Measurements from ENCODE around the gene CRB3. TPM values are rescaled to one million over a fixed set of nuclear protein-coding genes. Genes with fewer than 3 reads are reported as not detected.

The CRB3 gene
- total RNA-seq, 1 donor from 2014 or later, result not detected

DNA sequence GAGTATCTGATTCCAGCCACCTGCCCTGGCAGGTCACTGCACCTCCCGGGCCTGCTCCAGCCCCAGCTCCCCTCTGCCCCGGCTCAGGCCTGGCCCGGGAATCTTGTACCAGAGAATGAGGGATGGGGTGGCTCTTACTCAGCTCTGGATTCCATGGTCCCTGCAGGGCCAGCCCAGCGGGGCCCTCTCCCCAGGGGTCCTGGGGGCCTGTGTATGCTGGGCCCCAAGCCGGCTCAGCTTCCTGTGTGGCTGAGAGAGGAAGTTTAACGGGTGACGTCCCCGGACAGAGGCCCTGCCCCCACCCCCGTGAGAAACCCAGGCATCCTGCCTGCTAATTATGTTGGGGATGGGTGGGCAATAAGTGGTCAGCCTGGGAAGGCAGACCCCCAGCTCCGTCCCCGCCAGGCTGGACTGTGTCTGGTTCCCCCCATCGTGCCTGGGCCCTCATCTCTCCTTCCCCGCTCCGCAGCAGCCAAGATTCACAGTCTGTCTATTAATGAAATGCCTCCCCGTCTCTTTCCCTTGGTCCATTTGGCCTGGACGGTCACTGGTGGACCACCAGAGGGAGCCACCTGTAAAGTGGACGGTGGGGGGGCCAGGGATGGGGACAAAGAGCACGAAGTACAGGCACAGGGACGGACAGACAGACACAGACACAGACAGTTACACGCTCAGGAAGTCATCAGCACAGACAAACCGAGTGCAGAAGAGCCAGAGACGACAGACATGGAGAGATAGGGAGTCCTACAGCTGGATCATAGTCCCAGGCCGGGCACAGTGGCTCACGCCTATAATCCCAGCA, 17.7 kb downstream of the CRB3 start, which contains the start of gene DENND1C:
Gene DENND1C (minus strand): TSS at position 247 of the 802 bp plus-strand sequence. CDS start 92 bp downstream, at position 155.
- DNase-seq (ENCODE audit: missing footprints) (peak; percentile 75), ATAC-seq (peak; percentile 54)
- intact Hi-C loops (cut with DNase I), result no loop called here

DNA sequence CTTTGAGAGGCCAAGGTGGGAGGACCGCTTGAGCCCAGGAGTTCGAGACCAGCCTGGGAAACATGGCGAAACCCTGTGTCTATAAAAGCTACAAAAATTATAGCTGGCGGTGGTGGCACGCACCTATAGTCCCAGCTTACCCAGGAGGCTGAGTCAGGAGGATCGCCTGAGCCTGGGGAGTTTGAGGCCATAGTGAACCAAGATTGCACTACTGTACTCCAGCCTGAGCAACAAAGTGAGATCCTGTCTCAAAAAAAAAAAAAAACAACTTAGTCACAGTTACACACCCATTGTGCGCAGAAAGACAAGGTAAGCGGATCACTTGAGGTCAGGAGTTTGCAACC, 18.2 kb downstream of the CRB3 start:
- no peak for ATAC-seq
- DNase-seq (ENCODE audit: missing footprints), result no peak
- intact Hi-C loops (cut with DNase I), result no loop called here

DNA sequence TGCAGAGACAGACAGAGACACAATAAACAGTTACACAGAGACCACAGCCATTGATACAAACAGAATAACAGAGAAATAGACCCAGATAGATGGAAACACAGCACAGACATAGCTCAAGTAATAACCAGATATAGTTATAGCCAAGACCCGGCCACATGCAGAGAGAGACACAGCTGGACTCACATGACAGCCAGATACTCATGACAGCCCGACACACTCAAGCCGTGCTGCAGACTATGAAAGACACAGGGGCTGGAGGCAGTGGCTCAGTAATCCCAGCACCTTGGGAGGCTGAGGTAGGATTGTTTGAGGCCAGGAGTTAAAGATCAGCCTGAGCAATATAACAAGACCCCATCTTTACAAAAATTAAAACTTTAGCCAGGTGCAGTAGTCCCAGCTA, 19.2 kb downstream of the CRB3 start:
- ATAC-seq (no peak), DNase-seq (ENCODE audit: missing footprints) (no peak)
- intact Hi-C loops (cut with DNase I), result no loop called here

DNA sequence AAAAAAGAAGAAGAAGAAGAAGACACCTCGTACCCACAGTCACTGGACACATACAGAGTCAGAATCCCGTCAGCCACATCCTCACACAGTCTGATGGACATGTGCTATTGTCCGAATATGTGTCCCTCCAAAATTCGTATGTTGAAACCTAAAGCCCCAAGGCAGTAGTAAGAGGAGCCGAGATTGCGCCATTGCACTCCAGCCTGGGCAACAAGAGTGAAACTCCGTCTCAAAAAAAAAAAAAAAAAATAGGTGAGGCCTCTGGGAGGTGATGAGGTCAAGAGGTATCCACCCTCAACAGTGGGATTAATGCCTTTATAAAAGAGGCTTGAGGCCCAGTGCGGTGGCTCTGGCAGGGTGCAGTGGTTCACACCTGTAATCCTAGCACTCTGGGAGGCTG, 20.2 kb downstream of the CRB3 start:
- intact Hi-C loops (cut with DNase I), result no loop called here

DNA sequence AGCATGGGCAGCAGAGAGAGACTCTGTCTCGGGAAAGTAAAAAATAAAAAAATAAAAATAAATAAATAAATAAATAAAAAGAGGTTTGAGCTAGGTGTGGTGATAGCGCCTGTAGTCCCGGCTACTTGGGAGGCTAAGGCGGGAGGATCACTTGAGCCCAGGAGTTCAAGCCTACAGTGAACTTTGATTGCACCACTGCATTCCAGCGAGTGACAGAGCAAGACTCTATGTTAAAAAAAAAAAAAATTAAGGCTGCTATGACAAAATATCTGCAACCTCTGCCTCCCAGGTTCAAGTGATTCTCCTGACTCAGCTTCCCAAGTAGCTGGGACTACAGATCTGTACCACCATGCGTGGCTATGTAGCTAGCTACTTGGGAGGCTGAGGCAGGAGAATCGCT, 20.8 kb downstream of the CRB3 start:
- intact Hi-C loops (cut with DNase I), result no loop called here
- ATAC-seq (no peak), DNase-seq (ENCODE audit: missing footprints) (no peak)

More for the DNA sequence above, 20.2 kb downstream of the CRB3 start:
- no peak for DNase-seq (ENCODE audit: missing footprints)
- ATAC-seq, result no peak

DNA sequence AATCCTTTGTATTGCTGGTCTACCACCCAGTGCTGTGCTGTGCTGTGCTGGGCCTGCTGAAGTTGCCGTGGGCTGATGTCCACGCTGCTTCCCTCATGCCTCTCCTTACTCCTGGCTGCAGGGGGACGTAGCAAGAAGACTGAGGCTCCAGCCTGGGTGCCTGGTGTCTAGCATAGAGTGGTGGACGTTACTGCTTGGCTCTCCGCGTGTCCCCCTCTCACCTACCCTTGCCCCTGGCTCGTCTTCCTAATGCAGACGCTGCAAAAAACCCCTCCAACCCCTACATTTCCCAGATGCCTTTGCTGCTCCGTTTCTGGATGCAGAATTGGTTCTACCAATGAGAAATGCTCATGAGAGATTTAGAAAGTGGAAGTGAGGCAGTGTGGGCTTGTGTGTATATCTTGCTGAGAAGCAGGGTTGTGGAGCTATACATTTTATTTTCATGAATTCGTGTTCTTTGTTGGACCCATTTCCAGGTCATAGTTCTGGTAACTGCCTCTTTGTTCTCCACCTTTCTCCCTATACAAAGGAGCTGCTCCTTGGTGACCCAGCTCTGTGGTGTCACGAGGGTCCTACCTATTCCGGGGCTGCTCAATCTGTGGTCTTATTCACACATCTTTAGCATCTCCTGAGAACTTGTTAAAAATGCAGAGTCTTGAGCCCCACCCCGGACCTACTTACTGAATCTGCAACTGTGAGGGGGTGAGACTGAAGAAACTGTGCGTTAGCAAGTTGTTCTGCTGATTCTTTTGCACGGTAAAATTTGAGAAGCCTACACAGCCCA, 25.4 kb downstream of the CRB3 start:
- intact Hi-C loops (cut with DNase I), result no loop called here
- ATAC-seq (no peak), DNase-seq (ENCODE audit: missing footprints) (no peak)

DNA sequence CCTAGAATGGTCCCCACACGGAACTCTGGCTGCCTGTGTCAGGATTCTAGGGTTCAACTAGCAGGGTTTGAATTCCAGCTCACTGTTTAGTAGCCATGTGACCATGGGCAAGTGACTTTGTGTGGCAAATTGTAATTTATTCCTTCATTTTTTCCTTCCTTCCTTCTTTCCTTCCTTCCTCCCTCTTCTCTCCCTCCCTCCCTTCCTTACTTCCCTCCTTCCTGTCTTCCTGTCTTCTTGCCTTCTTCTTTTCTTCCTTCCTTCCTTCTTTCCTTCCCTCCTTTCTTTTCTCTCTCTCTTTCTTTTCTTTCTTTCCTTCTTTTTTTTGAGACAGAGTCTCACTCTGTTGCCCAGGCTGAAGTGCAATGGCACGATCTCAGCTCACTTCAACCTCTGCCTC, 26.1 kb downstream of the CRB3 start:
- DNase-seq (ENCODE audit: missing footprints) (no peak), ATAC-seq (no peak)
- intact Hi-C loops (cut with DNase I), result no loop called here

DNA sequence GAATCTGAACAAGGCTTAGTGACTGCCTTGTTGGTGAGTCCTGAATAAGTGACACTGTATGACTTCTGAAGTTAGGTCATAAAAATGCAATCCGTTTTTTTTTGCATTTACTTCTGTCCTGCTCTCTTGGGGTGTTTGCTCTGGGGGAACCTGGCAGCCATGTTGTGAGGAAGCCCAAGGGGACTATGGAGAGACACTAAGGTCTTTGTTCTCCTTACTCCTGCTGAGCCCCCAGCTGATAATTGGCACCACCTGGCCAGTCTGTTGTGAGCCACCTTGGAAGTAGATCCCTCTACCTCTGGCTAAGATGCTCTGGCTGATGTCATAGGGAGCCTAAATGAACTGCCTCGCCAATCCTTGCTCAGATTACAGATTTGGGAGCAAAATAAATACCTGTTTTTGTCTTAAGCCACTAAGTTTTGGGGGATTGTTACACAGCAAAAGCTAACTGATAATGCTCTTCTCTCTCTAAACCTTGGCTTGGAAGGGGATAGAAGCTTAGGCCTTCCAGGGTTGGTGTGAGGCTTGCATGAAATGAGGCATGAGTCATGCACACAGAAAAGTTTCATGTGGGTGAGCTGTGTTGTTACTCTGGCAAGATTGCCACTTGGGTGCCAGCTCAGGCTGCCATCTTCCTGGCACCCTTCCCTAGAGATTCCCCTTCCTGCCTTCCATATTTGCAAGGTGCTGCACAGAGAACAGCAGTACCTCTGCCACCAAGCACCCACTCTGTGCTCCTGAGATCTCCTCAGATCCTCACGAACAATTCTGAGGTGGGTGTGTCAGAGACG, 27.9 kb downstream of the CRB3 start:
- intact Hi-C loops (cut with DNase I), result no loop called here
- ATAC-seq, result no peak
- no peak for DNase-seq (ENCODE audit: missing footprints)

DNA sequence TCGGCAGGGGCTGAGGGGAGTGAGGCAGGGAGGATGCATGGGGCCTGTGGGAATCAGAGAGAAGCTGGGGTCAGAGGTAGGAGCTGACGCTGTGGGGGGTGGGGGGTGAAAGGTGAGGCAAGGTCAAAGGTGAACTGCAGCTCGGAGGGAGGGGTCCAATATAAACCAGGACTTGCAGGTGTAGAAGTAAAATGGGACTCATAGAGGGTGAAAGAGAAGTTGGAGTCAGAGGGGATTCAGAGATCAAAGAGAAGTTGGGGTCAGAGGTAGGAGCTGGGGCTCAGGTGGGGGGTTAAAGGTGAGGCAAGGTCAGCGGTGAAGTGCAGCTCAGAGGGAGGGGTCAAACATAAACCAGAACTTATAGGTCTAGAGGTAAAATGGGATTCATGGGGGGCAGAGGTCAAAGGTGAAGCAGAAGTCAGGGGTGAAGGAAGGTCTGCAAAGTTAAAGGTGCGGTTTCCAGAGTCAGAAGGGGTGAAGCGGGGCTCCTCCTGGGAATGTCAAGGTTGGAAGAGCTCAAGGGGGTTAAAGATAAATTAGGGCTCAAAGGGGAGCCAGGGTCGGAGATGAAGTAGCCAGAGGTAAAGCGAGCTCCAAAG, 30.5 kb downstream of the CRB3 start:
- DNase-seq (ENCODE audit: missing footprints), result no peak
- intact Hi-C loops (cut with DNase I), result no loop called here
- no peak for ATAC-seq

DNA sequence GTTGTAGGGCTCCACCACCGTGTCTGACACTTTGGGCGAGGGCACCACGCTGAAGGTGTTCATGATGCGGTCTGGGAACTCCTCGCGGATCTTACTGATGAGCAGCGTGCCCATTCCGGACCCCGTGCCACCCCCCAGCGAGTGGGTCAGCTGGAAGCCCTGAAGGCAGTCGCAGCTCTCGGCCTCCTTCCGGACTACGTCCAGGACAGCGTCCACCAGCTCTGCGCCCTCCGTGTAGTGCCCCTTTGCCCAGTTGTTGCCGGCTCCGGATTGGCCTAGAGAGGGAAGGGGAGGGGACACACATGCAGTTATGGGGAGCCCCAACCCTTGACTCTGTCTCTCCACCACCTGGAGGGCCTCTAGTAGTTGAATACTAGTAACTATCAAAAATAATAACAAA, 31.9 kb downstream of the CRB3 start:
- no peak for ATAC-seq

DNA sequence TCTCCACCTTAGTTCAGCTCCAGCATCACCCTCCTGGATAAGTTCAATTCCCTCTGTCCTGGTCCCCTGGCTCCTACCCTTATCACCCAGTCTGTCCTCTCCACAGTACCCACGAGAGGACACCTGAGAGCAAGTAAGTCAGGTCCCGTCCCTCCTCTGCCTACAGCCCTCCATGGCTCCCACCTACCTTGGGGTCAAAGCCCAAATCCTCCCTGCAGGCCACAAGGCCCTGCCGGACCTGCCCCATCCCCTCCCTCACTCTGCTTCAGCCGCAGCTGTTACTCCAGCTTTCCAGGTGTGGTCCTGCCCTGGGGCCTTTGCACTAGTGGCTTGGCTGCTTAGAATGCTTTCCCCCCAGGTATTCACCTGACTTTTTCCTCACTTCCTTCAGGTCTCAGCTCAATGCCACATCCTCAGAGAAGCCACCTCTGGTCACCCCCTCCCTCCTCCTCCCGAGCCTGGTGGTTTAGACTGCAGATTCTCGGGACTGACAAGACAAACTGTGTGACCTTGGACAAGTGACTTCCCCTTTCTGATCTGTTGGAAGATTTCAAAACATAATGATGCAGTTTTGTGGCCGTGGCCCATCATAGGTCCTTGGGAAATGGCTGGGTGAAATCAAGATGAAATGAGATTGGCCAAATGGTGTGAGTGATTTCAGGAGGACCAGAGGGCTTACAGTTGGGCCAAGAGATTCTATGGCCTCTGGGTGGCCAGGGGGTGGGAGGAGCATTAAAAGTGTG, 34.4 kb downstream of the CRB3 start:
- intact Hi-C loops (cut with DNase I), result no loop called here
- DNase-seq (ENCODE audit: missing footprints) (no peak), ATAC-seq (no peak)

More for the DNA sequence above, 31.9 kb downstream of the CRB3 start:
- intact Hi-C loops (cut with DNase I), result no loop called here
- DNase-seq (ENCODE audit: missing footprints), result no peak

DNA sequence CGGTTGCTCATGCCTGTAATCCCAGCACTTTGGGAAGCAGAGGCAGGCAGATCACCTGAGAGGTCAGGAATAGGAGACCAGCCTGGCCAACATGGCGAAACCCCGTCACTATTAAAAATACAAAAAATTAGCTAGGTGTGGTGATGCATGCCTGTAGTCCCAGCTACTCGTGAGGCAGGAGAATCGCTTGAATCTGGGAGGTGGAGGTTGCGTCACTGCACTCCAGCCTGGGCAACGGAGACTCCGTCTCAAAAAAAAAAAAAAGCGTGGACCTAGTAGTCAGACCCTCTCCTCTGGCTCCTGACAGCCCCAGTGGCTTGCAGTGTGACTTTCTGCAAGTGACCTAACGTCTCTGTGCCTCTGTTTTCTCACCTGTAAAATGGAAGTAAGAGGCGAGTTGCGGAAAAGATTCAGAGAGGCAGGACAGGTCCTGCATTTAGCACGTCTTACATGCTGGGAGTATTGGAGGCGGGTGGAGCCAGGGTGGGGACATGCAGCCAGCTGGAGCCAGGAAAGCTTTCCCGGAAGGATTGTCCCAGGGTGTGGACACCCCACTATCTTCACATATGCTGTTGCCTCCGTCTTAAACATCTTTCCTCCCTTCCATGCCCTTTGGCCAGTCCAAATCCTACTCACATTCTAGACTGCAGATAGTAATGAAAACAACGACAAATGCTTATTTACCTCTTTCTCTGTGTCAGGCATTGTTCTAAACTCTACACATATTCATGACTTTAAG, 35.1 kb downstream of the CRB3 start:
- intact Hi-C loops (cut with DNase I), result no loop called here
- ATAC-seq (no peak), DNase-seq (ENCODE audit: missing footprints) (no peak)

DNA sequence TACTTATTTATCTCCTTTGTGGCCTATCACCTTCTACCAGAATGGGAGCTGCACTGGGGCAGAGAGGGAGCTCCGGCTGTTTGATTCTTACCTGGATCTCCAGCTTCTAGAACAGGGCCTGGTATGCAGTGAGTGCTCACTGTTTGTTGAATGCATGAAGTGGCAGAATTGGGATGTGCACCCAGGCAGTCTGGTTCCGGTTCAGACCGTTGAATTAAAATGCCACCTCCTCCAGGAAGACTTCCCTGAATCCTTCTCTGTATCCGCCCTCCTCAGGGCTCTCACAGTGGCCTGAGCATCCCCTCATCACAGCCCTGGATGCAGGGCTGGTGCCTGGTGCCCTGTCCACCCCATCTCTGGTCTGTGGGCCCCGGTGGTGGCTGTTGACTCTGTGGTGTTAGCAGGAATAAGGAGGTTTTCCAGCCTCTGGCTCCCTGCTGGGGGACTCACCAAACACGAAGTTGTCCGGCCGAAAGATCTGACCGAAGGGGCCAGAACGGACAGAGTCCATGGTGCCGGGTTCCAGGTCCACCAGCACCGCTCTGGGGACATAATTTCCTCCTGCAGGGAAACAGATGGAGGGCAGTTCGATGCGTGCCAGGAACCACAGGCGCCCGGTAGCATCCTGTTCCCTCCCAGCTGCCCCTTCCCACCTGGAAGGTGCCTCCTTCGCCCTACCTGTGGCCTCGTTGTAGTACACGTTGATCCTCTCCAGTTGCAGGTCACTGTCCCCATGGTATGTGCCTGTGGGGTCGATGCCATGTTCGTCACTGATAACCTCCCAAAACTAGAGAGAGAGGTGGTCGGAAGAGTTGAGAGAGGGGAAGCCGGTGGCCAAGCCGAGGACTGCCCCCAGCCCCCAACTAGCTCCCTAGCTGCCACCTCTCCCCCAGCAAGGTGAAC, 37.0 kb downstream of the CRB3 start:
- DNase-seq (ENCODE audit: missing footprints) (no peak), ATAC-seq (no peak)
- intact Hi-C loops (cut with DNase I), result no loop called here

DNA sequence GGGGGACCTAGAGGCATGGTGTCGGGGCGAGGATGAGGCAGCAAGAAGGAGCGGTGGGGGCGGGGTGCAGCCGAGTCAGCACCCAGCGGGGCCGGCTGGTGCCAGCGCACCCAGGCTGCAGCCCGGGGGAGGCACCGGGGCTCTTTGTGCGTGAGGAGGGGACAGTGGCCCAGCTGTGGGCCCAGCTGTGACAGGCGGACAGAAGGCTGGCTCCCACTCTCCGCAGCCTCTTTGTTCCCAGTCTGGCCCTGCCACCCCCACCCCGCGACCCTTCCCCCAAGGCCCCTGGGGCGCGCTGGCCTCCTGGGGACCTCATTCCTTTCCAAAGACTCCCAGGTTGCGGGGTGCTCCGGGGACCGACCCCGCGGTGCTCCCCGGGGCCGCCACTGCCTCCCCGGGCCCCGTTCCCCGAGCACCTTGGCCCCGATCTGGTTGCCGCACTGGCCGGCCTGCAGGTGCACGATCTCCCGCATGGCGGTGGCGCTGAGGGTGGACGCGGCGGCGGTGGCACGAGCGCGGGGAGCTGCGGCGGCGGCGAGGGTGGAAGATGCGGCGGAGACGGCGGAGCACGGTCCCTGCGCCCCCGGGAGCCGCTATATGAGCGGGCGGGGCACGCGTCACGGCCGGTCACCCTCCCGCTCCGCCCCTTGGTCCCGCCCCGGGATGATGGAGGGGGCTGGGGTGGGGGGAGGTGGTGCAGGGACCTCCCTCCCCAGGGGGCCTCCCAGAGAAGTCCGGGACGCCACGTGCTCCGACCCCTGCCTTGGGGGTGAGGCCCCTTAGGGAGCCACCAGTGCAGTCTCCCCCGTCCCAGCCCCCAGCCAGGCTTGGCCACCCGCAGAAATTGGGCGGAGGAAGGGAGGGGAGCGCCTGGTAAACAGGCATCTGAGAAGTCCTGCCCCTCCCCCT, 37.9 kb downstream of the CRB3 start, which contains the start of gene TUBB4A:
Gene TUBB4A (minus strand): TSS at position 570 of the 909 bp plus-strand sequence. CDS start 97 bp downstream, at position 473.
- DNase-seq (ENCODE audit: missing footprints) (no peak), ATAC-seq (peak; percentile 73)
- intact Hi-C loops (cut with DNase I), result no loop called here

DNA sequence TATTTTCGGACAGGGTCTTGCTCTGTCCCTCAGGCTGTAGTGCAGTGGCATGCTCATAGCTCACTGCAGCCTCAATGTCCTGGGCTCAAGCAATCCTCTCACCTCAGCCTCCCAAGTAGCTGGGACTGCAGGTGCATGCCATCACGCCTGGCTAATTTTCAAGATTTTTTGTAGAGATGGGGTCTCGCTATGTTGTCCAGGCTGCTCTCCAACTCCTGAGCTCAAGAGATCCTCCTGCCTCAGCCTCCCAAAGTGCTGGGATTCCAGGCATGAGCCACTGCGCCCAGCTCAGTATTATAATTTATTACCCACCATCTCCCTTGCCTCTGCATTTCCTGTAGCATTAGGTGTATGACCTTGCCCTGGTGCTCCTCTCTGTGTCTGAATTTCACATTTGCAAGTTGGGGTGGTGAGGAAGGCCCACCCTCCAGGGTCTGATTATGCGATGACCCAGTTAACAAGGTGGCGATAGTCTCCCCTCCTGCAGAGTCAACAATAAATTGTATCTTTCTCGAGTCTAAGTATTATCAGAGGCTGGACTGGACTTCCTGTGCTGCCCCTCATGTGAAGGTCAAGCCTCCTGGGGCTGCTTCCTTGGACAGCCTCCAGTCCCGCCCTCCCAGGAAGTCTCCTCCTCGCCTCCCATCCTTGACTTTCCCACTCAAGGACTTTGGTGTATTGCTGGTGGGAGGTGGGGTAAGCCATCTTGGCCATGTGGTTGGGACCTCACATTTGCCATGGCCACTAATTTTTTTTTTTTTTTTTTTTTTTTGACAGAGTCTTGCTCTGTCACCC, 39.5 kb downstream of the CRB3 start:
- no peak for ATAC-seq
- intact Hi-C loops (cut with DNase I), result no loop called here
- DNase-seq (ENCODE audit: missing footprints), result no peak
